ENCODE data around the gene LRRC45.

GRCh38 chr17:82022981-82023446, at the start of gene LRRC45:
- TF ChIP-seq CTCF (conservative IDR thresholded peaks at IDR 0.05; ENCODE audit: low read depth, low read length) (no peak), EZH2 (IDR thresholded peaks at IDR 0.05; ENCODE audit: borderline replicate concordance, low read depth, low read length, poor library complexity, severe bottlenecking) (no peak)
